RWPE1 (cell line): ENCODE measurements around the gene GLCCI1.
"Not testable (repeated sequence)": the region's sequence is repeated elsewhere in the genome, so short reads cannot be mapped to it uniquely, and the experiment has no call there.

Experiments
- CTCF ChIA-PET: fragments of 350-600 bp; sonication (Branson Sonifier 250); formaldehyde crosslinking; extraction: SDS; loops from one replicate; lab custom pipeline; 2021; lab: Yijun Ruan, JAX
- POLR2A ChIA-PET: fragments of 400-600 bp; formaldehyde crosslinking; extraction: SDS; loops from one replicate; lab custom pipeline; 2020; ENCODE audit warnings: antibody characterized with exemption; ENCODE audit not compliant: low non-redundant PET; lab: Yijun Ruan, JAX
- DNase-seq: peaks from one replicate; pipeline ENCODE4 v3.0.0; 2012; ENCODE audit warnings: low spot score
- H3K27ac ChIP-seq: fragments of 450-650 bp; 2 replicates; pipeline ENCODE4 v1.5.1; 2017
- TF ChIP-seq, protein P1 (sequence below): fragments of 450-650 bp; conservative IDR thresholded peaks from 2 replicates; pipeline ENCODE4 v1.5.1; 2017; ENCODE audit warnings: low read depth, mild to moderate bottlenecking

Gene GLCCI1

DNA sequence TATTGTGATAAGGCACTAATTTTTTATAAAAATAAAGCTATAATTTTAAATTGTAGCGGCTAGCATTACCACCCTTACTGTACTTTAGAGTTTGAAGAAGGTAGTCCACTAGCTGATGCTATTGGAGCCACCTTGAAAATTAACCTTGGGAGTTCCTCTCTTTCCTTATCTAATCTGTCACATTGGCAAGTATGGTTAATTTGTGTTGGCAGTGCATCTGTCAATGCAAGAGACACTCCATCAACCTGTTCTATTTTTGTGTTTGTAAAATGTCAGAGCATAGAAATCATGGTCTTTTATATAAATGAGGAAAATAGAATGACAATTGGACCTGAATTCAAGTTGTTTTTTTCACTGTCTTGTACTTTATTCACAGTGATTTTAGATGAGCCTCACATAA lies 20.5 kb downstream of the GLCCI1 start:
- no peak overlapping the region for H3K27ac ChIP-seq
- ChIA-PET CTCF (no interaction called here), POLR2A (no interaction called here)
- no peak for DNase-seq
- TF ChIP-seq, protein P1, sequence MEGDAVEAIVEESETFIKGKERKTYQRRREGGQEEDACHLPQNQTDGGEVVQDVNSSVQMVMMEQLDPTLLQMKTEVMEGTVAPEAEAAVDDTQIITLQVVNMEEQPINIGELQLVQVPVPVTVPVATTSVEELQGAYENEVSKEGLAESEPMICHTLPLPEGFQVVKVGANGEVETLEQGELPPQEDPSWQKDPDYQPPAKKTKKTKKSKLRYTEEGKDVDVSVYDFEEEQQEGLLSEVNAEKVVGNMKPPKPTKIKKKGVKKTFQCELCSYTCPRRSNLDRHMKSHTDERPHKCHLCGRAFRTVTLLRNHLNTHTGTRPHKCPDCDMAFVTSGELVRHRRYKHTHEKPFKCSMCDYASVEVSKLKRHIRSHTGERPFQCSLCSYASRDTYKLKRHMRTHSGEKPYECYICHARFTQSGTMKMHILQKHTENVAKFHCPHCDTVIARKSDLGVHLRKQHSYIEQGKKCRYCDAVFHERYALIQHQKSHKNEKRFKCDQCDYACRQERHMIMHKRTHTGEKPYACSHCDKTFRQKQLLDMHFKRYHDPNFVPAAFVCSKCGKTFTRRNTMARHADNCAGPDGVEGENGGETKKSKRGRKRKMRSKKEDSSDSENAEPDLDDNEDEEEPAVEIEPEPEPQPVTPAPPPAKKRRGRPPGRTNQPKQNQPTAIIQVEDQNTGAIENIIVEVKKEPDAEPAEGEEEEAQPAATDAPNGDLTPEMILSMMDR = no peak

DNA sequence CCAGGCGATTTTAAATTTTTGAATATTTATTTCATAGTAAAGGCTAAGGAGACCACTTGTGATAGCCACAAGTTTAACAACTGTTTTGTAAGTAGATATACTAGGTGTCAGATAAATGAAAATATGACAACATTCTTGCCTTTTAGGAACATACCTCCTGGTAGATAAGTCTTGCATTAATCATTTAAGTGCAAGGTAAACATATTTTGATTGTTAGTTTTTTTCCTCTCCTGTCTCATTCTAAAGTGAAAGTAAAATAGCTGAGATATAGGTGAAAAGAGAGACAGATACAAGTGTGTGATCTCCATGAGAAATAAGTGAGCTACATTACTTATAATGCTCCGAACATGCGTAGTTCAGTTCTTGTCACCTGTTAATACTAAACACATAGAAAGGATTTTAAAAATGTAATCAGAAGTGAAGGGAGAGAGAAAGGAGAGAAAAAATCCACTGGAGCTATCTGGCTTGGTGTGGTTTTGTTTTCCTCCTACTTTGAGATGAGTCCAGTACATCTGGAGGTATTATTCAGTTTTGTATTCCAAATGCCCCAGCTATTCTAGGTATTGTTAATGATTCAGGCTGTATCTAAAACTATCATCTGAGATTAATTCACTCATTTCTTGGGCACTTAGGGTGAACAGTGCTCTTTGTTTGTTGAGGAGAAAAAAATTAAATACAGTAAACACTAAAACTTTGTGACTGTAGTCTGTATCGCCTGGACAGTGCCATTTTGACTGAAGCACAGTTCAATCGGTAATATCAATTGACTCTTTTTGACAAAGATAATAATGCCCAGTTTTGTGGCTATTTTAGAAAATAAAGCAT lies 21.2 kb downstream of the GLCCI1 start:
- no peak for DNase-seq
- ChIA-PET CTCF (interaction anchor here (0.5 kb wide), 1 partner anchor 26 kb away, joined by 3 read pairs; no protein-coding TSS in a partner anchor), POLR2A (no interaction called here)
- TF ChIP-seq, protein P1 = no peak
- H3K27ac ChIP-seq = no peak overlapping the region

DNA sequence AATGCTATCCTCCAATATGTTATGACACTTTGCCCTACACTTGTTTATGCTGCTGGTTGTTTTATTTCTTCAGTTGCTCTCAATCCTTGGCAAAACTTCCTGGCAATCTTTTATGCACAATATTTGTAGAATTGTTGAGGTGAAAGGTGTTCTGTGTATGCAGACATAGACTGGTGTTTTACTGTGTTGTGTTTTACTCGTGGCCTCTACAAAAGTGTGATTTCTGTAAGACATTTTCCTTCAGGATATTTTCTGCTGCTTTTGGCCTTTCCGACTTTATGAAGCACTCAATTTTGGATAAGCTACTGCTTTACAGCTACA lies 21.8 kb downstream of the GLCCI1 start:
- TF ChIP-seq, protein P1 = no peak
- no peak for DNase-seq
- ChIA-PET CTCF (no interaction called here), POLR2A (no interaction called here)
- no peak overlapping the region for H3K27ac ChIP-seq

DNA sequence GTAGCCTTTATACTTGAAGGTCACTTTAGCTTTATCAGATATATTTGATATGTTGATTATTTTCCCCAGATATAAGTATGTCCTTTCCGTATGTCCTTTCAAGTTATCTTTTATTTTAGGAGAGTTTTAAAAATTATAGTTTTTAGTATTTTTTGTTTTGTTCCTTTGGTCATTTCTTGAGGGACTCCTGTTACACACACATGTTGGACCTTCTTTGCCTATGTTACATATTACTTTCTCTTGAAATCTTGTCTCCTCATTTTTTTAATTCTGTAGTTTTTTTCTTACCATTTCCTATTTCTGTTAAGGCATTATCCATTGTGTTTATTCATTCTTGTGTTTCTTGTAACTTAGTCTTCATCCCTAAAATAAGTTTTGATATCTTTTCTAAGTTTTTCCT lies 23.9 kb downstream of the GLCCI1 start:
- CTCF ChIA-PET = no interaction called here
- TF ChIP-seq, protein P1 = no peak
- POLR2A ChIA-PET = no interaction called here
- no peak for DNase-seq
- H3K27ac ChIP-seq = no peak overlapping the region

DNA sequence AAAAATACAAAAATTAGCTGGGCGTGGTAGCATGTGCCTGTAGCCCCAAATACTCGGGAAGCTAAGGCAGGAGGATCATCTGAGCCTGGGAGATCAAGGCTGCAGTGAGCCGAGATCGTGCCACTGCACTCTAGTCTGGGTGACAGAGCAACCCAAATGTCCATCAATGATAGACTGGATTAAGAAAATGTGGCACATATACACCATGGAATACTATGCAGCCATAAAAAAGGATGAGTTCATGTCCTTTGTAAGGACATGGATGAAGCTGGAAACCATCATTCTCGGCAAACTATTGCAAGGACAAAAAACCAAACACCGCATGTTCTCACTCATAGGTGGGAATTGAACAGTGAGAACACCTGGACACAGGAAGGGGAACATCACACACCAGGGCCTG lies 26.8 kb downstream of the GLCCI1 start:
- CTCF ChIA-PET, POLR2A ChIA-PET, H3K27ac ChIP-seq, DNase-seq: not testable (repeated sequence)

DNA sequence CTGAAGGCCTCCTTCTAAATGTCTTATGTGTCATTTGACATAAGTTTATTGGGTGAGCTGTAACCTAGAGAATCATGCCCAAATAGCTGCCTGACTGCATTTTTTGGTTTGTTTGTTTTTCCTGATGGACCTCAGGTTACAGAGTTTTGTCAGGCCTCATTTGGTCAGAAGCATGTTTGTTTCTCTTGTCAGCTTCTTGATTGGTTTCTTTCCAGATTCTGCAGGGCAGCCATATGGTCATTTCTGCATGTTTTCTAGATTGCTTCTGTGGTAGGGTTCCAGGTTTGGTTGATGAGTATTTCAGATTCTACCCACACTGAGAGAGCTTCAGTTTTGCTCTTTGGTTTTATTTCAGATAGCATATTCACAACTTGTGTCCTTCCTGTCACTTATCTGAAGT lies 28.0 kb downstream of the GLCCI1 start:
- TF ChIP-seq, protein P1 = no peak
- DNase-seq = peak; percentile 36
- CTCF ChIA-PET = no interaction called here
- POLR2A ChIA-PET = no interaction called here
- no peak overlapping the region for H3K27ac ChIP-seq

DNA sequence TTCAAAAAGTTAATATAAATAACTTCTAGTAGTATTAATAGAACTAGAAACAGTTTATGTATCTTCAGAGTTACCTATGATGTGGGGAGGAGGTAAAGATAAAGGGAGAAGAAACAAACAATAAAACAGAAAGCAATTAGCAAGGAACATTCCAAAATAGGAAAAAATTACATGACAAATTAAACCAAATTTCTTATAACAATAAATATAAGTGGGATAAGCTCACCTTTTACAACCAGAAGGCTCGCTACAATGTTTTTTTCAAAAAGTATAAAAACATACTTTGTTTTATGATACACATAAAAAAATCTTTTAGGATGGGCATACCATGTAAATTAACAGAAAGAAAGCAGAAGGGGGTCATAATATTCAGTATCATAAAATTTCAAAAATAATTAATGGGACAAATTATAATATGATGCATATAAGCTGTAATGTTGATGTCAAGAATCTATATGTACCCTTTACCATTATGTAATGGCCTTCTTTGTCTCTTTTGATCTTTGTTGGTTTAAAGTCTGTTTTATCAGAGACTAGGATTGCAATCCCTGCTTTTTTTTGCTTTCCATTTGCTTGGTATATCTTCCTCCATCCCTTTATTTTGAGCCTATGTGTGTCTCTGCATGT lies 31.8 kb downstream of the GLCCI1 start:
- TF ChIP-seq, protein P1 = no peak
- CTCF ChIA-PET = no interaction called here
- DNase-seq = no peak
- POLR2A ChIA-PET = no interaction called here
- H3K27ac ChIP-seq = no peak overlapping the region
